Measurements from ENCODE around the gene ORM1.

DNA sequence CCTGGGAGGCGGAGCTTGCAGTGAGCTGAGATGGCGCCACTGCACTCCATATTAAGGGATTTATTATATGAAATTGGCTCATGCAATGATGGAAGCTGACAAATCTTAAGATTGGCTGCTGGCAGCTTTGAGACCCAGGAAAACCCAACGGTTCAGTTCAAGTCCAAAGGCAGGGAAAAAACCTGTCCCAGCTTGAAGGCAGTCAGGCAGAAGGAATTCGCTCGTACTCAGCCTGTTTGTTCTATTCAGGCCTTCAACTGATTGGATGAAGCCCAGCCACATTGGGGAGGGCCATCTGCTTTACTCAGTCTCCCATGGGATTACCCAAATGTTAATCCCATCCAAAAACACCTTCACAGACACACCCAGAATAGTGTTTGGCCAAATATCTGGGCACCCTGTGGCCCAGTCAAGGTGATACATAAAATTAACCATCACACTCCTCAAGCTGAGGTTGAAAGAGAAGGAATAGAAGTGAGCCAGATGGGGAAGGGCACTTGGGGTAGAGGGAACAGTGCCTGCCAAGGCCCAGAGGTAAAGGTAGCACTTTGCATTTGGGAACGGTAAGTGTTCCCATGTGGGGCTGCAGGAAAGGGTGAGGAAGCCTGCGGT, 8.5 kb upstream of the ORM1 start:
- TF ChIP-seq CTCF (IDR thresholded peaks at IDR 0.05) = no peak
- no peak for TF ChIP-seq POLR2A (IDR thresholded peaks at IDR 0.05)
